Measurements from ENCODE around the gene HMCN1. TPM values are rescaled to one million over a fixed set of nuclear protein-coding genes. Genes with fewer than 3 reads are reported as not detected.
A peak's percentile ranks its signal among the peaks of the same experiment; 100 is the strongest.
"Not testable (repeated sequence)": the region's sequence is repeated elsewhere in the genome, so short reads cannot be mapped to it uniquely, and the experiment has no call there.

The HMCN1 gene
- total RNA-seq, 1 experiment from 2014 or later = 0.44 TPM

DNA sequence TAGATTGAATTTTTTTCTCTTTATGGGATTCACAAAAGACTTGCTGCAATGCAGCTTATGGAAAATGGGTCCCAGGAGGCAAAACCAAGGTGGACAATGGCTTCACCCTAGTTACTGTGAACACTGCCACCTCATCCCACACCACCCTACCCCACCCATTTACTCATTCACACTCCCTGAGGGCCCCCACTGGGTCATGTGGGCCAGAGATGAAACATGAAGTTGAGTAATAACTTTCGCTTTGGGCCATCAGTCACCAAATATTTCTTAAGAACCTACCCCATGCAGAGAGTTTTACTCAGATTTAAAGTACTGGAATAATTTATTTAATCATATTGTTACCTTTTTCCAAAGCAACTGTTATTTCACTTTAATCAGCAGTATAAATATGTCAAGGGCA, 449.0 kb downstream of the HMCN1 start:
- in situ Hi-C loops (cut with HindIII; ENCODE audit: low pct_unique_long_range_greater_than_20kb, low sequenced_read_pairs) = no loop called here
- peak; percentile 57 for DNase-seq (ENCODE audit: low read depth)

DNA sequence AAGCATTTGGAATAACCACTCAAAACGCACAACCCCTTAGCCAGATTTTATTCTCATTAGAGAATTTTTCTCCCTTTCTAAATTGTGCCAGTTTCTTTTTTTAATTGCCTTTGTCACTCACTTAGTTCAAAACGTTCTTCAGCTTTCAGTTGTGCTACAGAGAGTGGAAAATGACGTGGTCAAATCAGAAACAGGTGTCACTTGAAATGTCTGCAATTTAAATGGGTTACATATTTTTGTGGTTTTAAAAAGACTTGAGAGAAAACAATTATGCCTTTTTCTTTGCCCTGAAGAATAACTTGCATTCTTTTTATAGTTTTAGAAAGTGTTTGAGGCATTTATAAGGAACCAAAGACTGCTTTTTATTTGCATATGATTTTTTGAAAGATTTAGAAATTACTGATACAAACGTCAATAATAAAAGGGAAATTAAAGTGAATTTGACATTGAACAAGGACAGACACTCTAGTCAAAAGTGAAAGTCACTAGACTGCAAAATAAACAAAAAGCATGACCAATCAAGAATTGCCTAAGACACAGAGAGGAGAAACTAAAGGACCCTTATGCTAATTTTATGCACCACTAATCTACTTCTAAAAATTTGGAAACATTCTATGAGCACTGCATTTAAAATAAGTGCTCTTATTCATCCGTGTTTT, 449.9 kb downstream of the HMCN1 start:
- in situ Hi-C loops (cut with HindIII; ENCODE audit: low pct_unique_long_range_greater_than_20kb, low sequenced_read_pairs) = no loop called here
- peak; percentile 19 for DNase-seq (ENCODE audit: low read depth)

DNA sequence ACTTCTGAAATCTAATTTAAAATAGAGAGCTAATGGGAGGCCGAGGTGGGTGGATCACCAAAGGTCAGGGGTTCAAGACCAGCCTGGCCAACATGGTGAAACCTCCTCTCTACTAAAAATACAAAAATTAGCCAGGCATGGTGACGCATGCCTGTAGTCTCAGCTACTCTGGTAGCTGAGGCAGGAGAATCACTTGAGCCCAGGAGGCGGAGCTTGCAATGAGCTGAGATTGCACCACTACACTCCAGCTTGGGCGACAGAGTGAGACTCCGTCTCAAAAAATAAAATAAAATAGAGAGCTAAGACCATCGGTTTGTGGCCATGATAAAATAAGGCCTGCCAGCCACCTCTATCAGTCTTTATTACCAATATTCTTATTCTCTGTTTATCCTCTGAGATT, 452.1 kb downstream of the HMCN1 start:
- DNase-seq (ENCODE audit: low read depth); in situ Hi-C loops (cut with HindIII; ENCODE audit: low pct_unique_long_range_greater_than_20kb, low sequenced_read_pairs): not testable (repeated sequence)

DNA sequence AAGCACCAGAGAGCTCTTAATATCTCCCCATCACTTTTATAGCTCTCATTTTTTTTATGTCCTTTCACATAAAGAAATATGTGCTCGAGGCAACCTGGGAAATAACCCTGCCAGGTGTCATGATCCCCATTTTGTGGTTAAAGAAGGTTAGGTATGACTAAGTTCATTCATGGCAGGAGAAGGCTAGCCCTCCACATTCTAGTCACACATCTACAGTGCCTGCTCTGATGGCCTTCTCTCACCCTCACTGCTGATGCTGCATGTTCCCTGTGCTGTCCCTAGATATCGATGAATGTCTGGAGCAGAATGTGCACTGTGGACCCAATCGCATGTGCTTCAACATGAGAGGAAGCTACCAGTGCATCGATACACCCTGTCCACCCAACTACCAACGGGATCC, 453.4 kb downstream of the HMCN1 start:
- DNase-seq (ENCODE audit: low read depth) = peak; percentile 65
- in situ Hi-C loops (cut with HindIII; ENCODE audit: low pct_unique_long_range_greater_than_20kb, low sequenced_read_pairs) = no loop called here

DNA sequence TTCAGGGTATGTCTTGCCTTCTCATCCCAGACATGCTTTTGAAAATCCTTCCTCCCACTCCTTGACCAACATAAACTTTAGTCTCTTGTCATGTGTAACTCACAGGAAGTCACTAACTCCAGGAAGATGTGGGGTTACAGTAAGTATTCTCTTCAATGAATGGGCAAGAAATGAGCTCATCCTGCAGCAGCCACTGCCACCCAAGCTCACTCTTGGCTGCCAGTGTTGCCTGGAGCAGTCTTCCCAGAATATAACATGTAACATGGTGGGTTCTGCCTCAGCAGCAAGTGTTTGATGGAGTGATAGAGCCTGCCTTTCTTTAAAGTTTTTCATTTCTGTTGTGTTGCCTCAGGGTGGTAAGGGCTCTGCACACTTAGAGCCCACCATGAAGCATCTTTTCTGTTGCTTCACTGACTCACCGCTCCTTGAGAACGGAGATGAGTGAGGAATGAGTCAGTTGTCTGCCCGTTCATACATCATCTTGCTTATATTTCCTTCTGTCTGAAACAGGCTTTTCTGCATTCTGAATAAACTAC, 453.9 kb downstream of the HMCN1 start:
- in situ Hi-C loops (cut with HindIII; ENCODE audit: low pct_unique_long_range_greater_than_20kb, low sequenced_read_pairs) = no loop called here
- peak; percentile 85 for DNase-seq (ENCODE audit: low read depth)

DNA sequence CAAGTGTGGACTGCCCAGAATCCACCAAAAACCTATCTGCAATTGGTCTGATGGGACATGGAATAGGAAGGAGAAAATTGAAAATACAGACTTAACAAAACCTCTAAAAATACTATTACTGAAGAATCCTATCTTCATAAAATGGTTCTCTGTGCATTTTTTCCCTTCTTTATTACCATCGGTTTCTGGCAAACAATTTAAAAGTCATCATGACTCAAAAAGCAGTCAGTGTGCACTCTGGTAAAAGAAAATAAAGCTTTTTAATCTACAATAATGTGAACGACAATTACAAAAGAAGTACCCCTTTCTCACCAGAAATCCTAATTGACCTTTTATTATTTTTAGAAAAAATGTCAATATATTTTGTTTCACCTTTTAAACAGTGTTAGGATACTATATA, 454.5 kb downstream of the HMCN1 start:
- no peak for DNase-seq (ENCODE audit: low read depth)
- in situ Hi-C loops (cut with HindIII; ENCODE audit: low pct_unique_long_range_greater_than_20kb, low sequenced_read_pairs) = no loop called here

DNA sequence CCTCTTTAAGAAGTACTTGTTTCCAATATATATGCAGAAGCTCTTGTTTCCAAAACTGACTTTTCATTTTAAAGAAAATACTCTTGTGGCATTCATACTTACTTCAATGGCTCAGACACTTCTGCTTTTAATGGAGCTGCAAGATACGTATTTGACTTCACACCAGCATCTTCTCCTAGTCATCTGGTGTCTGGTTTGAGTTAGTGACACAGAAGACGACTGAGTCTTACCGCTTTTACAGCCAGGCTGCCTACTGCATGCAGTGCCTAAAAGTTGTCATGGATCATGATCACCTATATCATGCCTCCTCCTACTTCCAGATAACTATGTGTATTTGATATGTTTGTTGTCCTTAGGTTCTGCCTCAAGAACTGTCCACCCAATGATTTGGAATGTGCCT, 455.0 kb downstream of the HMCN1 start:
- in situ Hi-C loops (cut with HindIII; ENCODE audit: low pct_unique_long_range_greater_than_20kb, low sequenced_read_pairs) = no loop called here
- DNase-seq (ENCODE audit: low read depth) = no peak

DNA sequence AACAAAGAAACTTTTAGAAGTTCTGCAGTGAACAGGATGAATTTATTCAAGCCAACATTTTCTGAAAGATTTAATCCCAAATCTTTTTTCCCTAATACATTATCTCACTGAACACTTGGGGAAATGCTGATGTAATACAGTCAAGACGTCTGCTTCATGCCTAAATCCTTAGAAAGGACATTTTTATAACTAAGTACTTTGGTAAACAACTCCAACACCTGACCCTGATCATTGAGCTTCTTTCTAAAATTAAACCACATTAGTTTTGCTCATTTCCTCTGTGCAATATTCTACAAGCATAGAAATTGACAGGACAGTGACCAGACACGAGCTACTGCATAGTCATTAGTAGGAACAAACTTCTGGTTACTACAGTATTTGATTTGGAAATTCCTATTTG, 457.3 kb downstream of the HMCN1 start:
- in situ Hi-C loops (cut with HindIII; ENCODE audit: low pct_unique_long_range_greater_than_20kb, low sequenced_read_pairs) = no loop called here

DNA sequence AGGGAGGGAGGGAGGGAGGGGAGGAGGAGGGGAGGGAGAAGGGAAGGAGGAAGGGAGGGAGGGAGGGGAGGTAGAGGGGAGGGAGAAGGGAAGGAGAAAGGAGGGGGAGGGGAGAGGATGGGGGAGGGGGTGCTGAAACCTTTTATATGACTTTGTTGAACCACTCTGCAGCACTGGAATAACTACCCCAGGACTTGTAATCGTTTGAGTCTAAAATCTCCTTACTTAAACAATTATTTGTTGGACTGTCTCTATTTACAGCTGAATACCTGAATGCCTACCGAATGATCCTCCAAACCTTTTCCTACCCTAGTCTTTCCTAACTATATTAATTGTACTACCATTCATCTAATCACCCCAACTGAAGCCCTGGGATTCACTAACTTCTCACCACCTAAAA, 459.0 kb downstream of the HMCN1 start:
- in situ Hi-C loops (cut with HindIII; ENCODE audit: low pct_unique_long_range_greater_than_20kb, low sequenced_read_pairs) = no loop called here
- DNase-seq (ENCODE audit: low read depth) = no peak

More for the DNA sequence above, 457.3 kb downstream of the HMCN1 start:
- DNase-seq (ENCODE audit: low read depth) = no peak

DNA sequence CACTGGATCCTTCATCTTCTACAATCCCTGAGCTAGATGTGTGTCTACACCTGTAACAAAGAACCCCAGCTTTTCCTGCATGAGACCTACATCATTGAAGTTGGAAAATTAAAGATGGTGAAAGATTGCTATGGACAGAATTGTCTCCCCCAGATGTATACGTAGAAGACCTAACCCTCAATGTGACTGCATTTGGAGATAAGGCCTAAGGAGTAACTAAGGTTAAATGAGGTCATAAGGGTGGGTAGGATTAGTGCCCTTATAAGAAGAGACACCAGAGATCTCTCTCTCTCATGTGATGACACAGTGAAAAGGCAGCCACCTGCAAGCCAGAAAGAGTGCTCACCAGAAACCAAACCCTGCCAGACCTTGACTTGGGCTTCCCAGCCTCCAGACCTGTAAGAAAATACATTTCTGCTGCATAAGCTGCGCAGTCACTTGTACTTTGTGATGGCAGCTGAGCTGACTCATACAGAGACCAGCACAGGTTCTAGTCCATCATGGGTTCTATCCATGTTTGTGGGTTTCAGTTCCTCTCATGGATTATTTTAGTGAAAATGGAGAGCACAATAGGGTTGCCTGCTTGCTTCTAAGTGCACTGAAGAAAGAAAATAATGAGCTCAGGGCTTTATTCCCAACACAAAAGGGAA, 460.0 kb downstream of the HMCN1 start:
- in situ Hi-C loops (cut with HindIII; ENCODE audit: low pct_unique_long_range_greater_than_20kb, low sequenced_read_pairs) = no loop called here
- no peak for DNase-seq (ENCODE audit: low read depth)

DNA sequence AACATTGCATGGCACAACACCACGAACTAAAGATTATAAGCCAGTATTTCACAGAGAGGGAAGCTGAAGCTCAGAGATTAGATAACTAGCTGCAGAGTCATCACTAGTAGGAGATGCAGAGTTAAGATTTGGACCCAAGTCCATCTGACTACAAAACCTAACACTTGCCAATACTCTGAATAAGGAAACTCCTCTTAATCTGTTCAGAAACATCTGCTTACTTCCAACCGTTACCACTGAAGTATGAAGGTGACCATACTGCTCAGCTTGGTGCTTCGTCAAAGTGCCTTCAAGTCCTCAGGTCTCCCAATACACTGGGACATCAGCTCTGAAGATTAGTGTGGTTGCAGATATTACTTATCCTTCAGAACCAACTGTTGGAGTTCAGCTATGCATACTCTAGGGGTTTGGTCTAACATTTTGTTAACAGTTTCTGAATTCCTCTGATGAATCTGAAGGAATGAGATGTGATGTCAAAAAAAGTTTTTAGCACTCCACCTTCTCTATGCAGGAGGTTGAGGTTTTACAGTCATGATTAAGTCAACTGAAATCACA, 461.3 kb downstream of the HMCN1 start:
- in situ Hi-C loops (cut with HindIII; ENCODE audit: low pct_unique_long_range_greater_than_20kb, low sequenced_read_pairs) = no loop called here
- DNase-seq (ENCODE audit: low read depth) = no peak

DNA sequence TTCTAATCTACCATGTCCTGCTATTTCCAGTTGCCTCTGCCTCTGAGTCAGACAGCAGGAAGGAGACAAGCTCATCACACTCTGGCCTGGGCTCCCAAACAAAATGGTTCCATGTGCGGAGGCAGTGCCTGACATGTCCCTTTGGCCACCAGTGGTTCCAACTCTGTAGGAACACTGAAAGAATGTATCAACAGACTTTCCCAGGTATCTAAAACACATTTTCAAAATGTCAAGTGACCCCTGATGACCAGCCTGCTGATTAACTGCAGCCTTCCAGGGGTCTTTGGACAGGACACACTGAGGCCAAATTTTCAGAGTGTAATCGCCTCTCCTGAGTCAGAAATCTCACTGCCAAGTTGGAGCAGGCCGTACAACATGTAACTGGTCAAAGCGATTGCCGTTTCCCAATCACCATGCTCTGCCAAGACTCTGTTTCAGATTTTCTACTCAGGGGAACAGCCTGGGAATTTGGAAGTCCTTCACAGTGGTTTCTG, 468.1 kb downstream of the HMCN1 start:
- in situ Hi-C loops (cut with HindIII; ENCODE audit: low pct_unique_long_range_greater_than_20kb, low sequenced_read_pairs) = no loop called here
- no peak for DNase-seq (ENCODE audit: low read depth)

DNA sequence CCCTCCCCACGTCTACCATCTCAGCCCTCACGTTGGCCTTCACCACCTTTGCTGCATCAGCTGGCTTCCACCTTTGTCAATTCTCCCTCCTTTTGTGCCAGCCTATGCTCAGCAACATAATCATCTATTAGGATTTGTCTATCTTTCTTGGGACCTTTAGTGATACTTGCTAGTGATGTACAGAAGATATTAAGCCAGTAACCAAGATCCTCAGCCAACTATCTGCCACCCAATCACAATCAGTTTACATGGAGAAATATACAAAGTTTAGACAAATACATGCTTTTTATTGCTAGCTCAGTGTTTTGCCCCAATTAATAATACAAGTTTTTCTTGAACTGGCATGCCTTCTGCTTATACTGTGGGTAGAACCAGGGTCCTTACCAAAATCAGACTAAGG, 468.6 kb downstream of the HMCN1 start:
- in situ Hi-C loops (cut with HindIII; ENCODE audit: low pct_unique_long_range_greater_than_20kb, low sequenced_read_pairs) = no loop called here
- DNase-seq (ENCODE audit: low read depth) = no peak

DNA sequence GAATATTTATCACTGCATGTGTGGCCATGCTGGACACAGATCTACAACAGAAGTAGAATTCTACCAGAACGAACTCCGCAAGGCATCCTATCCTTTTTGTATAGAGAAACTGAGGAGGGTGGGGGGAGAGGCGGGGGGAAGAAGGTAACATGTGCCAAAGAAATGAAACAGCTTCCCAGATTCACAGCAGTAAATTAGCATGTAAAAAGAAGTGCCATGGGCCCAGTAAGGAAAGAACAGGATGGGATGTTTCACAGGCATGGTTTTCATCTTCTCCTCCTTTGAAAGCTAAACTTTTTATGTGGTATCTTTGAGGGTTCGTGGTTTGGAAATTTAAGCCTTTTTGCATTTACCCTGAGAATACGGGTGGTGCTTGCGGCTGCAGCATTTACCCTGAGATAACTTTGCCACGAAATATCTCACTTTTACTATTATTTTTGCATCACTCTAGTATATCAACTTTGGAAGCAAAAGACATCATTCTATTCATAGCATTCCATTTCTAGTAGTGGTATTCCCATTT, 471.9 kb downstream of the HMCN1 start:
- in situ Hi-C loops (cut with HindIII; ENCODE audit: low pct_unique_long_range_greater_than_20kb, low sequenced_read_pairs) = no loop called here
- no peak for DNase-seq (ENCODE audit: low read depth)

DNA sequence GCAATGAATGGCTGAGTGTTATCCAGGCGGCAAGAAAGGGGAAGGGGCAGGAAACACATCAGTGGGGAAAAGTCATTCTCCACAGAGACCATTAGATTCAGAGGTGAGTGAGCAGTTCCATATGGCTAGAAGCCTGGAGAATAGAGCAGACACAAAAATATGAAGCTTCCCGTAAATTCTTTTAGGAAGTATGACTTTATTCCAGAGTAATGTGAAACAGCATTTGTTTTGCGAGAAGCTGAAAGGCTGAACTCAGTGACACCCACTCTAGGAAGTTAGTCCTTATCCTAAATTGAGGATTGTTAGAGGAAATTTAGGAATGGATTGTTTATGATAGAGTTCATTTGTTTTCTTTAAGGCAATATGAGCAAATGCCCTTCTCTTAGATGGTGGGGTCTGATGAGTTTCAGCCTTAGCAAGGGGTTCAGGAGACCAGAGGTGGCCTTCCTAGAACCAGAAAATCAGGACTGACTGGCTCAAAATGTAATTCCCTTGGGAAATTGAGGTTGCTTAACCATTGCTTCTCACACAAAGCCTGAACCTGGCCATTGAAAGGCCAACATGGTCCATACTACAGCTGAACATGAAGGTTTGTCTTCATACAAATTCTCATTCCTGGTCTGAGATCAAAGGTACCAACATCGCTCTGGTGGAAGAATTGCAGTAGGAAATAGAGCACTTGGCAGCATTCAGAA, 473.3 kb downstream of the HMCN1 start:
- no peak for DNase-seq (ENCODE audit: low read depth)
- in situ Hi-C loops (cut with HindIII; ENCODE audit: low pct_unique_long_range_greater_than_20kb, low sequenced_read_pairs) = no loop called here

DNA sequence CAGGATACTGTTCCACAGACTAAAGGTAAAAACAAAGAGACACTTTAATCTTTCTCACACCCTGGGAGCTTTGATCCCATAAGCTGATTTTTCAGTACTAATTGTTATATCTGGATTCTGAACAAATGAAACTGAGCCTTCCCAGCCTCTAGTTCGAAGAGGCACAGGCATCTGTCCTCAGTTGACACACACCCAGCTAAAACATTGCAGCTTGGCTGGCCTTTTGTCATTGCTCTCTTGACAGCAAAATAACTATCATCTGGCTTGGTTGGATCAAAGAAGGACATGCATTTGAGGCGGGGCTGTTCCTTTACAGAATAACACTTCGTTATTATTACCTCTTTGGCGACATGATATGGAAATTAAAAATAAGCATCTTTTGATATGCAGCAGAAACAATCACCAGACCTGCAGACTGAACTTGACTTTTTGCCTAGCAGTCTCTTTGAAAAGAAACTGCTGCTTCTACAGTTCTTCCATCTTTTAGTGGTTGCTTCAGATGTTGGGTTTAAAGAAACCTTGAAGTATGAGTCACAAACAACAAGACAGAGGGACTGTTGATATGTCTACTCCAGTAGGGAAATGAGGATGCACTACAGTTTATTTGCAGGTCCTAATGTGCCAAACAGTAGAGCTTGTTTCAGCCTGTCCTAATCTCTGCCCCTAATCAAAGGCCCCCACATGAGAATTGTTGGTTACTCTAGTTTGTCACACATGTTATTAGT, 474.4 kb downstream of the HMCN1 start:
- in situ Hi-C loops (cut with HindIII; ENCODE audit: low pct_unique_long_range_greater_than_20kb, low sequenced_read_pairs) = no loop called here
- DNase-seq (ENCODE audit: low read depth) = no peak

DNA sequence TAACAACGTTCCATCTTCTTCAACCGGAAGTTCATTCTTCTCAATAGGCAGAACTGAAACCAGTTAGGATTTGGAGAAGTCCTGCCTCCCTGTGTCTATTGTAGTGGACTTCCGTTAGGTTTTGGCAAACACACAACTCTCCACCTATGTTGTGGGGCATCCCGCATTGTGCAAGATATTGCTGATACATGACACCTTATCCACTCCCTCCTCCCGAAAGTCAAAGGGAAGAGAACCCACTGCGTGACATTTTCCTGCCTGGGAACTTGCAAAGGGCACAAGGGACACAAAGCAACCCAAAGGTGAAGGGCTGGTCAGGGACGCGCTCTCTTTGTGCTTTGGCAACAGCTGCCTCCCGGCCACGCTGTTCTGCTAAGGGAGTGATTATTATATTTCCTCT, 476.1 kb downstream of the HMCN1 start:
- in situ Hi-C loops (cut with HindIII; ENCODE audit: low pct_unique_long_range_greater_than_20kb, low sequenced_read_pairs) = no loop called here
- DNase-seq (ENCODE audit: low read depth) = no peak

DNA sequence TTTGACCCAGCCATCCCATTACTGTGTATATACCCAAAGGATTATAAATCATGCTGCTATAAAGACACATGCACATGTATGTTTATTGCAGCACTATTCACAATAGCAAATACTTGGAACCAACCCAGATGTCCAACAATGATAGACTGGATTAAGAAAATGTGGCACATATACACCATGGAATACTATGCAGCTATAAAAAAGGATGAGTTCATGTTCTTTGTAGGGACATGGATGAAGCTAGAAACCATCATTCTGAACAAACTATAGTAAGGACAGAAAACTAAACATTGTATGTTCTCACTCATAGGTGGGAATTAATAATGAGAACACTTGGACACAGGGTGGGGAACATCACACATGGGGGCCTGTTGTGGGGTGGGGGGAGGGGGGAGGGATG, 477.4 kb downstream of the HMCN1 start:
- in situ Hi-C loops (cut with HindIII; ENCODE audit: low pct_unique_long_range_greater_than_20kb, low sequenced_read_pairs); DNase-seq (ENCODE audit: low read depth): not testable (repeated sequence)

Measured in Caki2 (cell line).